Activated naive CD8-positive, alpha-beta T cell treated with anti-CD3 and anti-CD28 coated beads for 36 hours (primary cell): ENCODE data around the gene SLAMF6. TPM values are rescaled to one million over a fixed set of nuclear protein-coding genes. Genes with fewer than 3 reads are reported as not detected.
A peak's percentile ranks its signal among the peaks of the same experiment; 100 is the strongest.
"Not testable (repeated sequence)": the region's sequence is repeated elsewhere in the genome, so short reads cannot be mapped to it uniquely, and the experiment has no call there.

Experiments
- DNase-seq: peaks from one replicate; pipeline ENCODE4 v3.0.0; 2021
- H3K27ac Mint-ChIP-seq: one replicate; pipeline ENCODE4 v1.8.0; 2022; ENCODE audit warnings: mild to moderate bottlenecking, moderate library complexity, mixed read lengths
- H3K27me3 Mint-ChIP-seq: one replicate; pipeline ENCODE4 v1.8.0; 2022; ENCODE audit warnings: mild to moderate bottlenecking, mixed read lengths
- H3K36me3 Mint-ChIP-seq: one replicate; pipeline ENCODE4 v1.8.0; 2021; ENCODE audit warnings: mild to moderate bottlenecking, mixed read lengths
- H3K4me1 Mint-ChIP-seq: one replicate; pipeline ENCODE4 v1.8.0; 2021; ENCODE audit warnings: mixed read lengths
- H3K4me3 Mint-ChIP-seq: one replicate; pipeline ENCODE4 v1.8.0; 2022; ENCODE audit warnings: mild to moderate bottlenecking, moderate library complexity, mixed read lengths
- H3K9me3 Mint-ChIP-seq: one replicate; pipeline ENCODE4 v1.8.0; 2022; ENCODE audit warnings: mixed read lengths
- total RNA-seq, 2 experiments: library from RNA; stranded (reverse); gene quantifications; one replicate each; pipeline ENCODE4 v1.2.3, GENCODE V29; 2021

SLAMF6 gene
- total RNA-seq, 2 experiments from 2014 or later = 46.8 to 48.1 TPM

DNA sequence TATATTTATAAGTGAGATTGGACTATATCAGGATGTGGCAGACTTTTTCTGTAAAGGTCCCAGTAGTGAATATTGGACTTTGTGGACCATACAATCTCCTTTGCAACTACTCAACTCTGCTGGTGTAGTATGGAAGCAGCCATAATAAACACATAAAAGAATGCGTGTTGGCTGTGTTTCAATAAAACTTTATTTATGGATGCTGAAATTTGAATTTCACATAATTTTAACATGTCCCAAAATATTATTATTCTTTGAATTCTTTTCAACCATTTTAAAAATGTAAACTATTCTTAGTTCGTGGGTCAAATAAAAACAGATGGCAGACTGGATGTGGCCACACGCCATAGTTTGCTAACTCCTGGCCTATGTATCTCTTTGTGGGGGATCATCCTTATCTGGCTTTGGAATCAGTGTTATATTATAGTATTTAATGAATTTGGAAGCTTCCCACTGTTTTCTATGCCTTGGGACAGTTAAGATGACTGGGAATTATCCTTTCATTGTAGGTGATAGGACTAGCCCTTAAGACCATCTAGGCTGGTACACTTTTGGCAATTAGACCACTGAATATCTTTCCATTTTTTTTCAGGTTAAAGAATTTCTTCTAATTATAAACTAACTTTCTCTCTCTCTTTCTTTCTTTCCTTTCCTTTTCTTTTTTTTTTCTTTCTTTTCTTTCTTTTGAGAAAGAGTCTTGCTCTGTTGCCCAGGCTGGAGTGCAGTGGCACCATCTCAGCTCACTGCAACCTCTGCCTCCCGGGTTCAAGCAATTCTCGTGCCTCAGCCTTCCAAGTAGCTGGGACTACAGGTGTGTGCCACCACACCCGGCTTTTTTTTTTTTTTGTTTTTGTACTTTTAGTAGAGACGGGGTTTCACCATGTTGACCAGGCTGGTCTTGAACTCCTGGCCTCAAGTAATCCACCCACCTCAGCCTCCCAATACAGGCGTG is 14.9 kb upstream of the SLAMF6 start:
- no peak overlapping the region for H3K4me3 Mint-ChIP-seq
- no peak for DNase-seq
- peaks cover 44% of the 10 kb centered on the region for H3K4me1 Mint-ChIP-seq
- H3K9me3 Mint-ChIP-seq = peaks cover 25% of the 10 kb centered on the region
- no peaks in the 10 kb centered on the region for H3K27me3 Mint-ChIP-seq
- no peak overlapping the region for H3K27ac Mint-ChIP-seq
- H3K36me3 Mint-ChIP-seq = peaks cover 25% of the 10 kb centered on the region

DNA sequence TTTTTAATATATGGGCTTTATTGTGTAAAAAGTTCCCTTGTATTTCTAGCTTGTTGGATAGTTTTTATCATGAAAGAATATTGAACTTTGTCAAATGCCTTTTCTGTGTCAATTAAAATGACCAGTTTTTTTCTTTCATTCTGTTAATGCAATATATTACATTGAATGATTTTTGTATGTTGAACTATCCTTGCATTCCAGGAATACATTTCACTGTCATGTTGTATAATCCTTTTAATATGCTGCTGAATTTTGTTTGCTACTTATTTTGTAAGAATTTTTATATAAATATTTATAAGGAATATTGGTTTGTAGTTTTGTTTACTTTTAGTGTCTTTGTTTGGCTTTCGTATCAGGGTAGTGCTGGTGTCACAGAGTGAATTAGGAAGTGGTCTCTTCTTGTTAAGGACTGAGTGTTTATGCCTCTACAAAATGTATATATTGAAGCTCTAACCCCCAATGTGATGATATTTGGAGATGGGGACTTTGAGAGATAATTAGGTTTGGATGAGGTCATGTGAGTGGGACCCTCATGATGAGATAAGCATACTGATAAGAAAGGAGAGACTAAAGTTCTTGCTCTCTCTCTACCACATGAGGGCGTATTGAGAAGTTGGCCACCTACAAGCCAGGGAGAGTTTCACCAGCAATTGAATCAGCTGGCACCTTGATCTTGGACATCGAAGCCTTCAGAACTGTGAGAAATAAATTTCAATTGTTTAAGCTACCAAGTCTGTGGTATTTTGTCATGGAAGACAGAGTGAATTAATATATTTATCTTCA is 12.0 kb upstream of the SLAMF6 start:
- H3K9me3 Mint-ChIP-seq = peaks cover 27% of the 10 kb centered on the region
- no peaks in the 10 kb centered on the region for H3K27me3 Mint-ChIP-seq
- no peak for DNase-seq
- H3K4me3 Mint-ChIP-seq = no peak overlapping the region
- peaks cover 26% of the 10 kb centered on the region for H3K36me3 Mint-ChIP-seq
- peaks cover 28% of the 10 kb centered on the region for H3K4me1 Mint-ChIP-seq
- H3K27ac Mint-ChIP-seq = no peak overlapping the region

DNA sequence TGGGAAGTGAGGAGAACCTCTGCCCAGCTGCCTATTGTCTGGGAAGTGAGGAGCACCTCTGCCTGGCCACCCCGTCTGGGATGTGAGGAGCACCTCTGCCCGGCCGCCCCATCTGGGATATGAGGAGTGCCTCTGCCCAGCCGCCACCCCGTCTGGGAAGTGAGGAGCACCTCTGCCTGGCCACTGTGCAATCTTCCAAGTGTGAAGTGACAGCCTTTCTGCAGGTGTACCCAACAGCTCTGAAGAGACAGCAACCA is 9.4 kb upstream of the SLAMF6 start:
- peaks cover 29% of the 10 kb centered on the region for H3K4me1 Mint-ChIP-seq
- peaks cover 43% of the 10 kb centered on the region for H3K9me3 Mint-ChIP-seq
- DNase-seq, H3K4me3 Mint-ChIP-seq, H3K27ac Mint-ChIP-seq, H3K27me3 Mint-ChIP-seq: not testable (repeated sequence)
- peaks cover 39% of the 10 kb centered on the region for H3K36me3 Mint-ChIP-seq

DNA sequence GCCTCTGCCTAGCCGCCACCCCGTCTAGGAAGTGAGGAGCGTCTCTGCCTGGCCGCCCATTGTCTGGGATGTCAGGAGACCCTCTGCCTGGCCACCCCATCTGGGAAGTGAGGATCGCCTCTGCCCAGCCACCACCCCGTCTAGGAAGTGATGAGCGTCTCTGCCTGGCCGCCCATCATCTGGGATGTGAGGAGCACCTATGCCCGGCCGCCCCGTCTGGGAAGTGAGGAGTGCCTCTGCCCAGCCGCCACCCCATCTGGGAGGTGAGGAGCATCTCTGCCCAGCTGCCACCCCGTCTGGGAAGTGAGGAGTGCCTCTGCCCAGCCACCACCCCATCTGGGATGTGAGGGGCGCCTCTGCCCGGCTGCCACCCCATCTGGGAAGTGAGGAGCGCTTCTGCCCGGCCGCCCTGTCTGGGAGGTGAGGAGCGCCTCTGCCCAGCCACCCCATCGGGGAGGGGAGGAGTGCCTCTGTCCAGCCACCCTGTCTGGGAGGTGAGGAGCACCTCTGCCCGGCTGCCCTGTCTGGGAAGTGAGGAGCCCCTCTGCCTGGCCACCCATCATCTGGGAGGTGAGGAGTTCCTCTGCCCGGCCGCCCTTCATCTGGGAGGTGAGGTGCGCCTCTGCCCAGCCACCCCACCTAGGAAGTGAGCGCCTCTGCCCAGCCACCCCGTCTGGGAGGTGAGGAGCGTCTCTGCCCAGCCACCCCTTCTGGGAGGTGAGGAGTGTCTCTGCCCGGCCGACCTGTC is 8.9 kb upstream of the SLAMF6 start:
- H3K9me3 Mint-ChIP-seq = peaks cover 46% of the 10 kb centered on the region
- H3K4me1 Mint-ChIP-seq = peaks cover 28% of the 10 kb centered on the region
- DNase-seq, H3K27me3 Mint-ChIP-seq, H3K27ac Mint-ChIP-seq, H3K4me3 Mint-ChIP-seq: not testable (repeated sequence)
- H3K36me3 Mint-ChIP-seq = peaks cover 42% of the 10 kb centered on the region

DNA sequence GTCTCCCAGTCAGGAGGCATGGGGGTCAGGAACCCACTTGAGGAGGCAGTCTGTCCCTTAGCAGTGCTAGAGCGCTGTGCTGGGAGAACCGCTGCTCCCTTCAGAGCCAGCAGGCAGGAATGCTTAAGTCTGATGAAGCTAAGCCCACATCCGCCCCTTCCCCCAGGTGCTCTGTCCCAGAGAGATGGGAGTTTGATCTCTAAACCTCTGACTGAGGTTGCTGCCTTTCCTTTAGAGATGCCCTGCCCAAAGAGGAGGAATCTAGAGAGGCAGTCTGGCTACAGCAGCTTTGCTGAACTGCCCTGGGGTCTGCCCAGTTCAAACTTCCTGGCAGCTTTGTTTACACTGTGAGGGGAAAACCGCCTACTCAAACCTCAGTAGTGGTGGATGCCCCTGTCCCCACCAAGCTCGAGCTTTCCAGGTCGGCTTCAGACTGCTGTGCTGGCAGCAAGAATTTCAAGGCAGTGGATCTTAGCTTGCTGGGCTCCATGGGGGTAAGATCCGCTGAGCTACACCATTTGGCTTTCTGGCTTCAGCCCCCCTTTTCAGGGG is 6.4 kb upstream of the SLAMF6 start:
- H3K27ac Mint-ChIP-seq = peak overlapping the region; percentile 74
- not testable (repeated sequence) for H3K4me3 Mint-ChIP-seq, DNase-seq, H3K27me3 Mint-ChIP-seq
- peaks cover 46% of the 10 kb centered on the region for H3K36me3 Mint-ChIP-seq
- H3K4me1 Mint-ChIP-seq = peaks cover 25% of the 10 kb centered on the region
- H3K9me3 Mint-ChIP-seq = peaks cover 48% of the 10 kb centered on the region

DNA sequence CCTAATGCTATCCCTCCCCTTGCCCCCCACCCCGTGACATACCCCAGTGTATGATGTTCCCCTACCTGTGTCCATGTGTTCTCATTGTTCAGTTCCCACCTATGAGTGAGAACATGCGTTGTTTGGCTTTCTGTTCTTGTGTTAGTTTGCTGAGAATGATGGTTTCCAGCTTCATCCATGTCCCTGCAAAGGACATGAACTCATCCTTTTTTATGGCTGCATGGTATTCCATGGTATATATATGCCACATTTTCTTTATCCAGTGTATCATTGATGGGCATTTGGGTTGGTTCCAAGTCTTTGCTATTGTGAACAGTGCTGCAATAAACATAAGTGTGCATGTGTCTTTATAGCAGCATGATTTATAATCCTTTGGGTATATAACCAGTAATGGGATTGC is 734 bp upstream of the SLAMF6 start:
- H3K27ac Mint-ChIP-seq = peak overlapping the region; percentile 71
- H3K4me1 Mint-ChIP-seq = peaks cover 45% of the 10 kb centered on the region
- not testable (repeated sequence) for DNase-seq, H3K27me3 Mint-ChIP-seq
- H3K36me3 Mint-ChIP-seq = peaks cover 60% of the 10 kb centered on the region
- peaks cover 42% of the 10 kb centered on the region for H3K9me3 Mint-ChIP-seq
- peak overlapping the region; percentile 71 for H3K4me3 Mint-ChIP-seq

DNA sequence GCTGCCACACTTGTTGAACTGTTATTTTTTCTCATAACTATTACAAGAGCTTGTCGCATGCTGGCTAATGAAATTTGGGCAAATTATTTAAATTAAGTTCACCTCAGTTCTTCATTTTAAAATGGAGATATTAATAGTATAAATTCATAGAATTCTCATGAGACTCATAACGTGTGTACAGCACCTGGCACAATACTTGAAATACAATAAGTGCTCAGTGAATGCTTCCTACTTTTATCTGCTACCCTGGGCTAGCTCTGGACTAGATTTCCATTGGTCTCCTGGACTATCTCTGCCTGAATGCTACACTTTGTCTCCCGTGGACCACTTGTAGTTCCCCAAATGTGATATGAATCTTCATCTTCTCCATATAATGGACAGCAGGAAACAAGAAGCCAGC is 919 bp downstream of the SLAMF6 start:
- Mint-ChIP-seq H3K36me3 (peaks cover 61% of the 10 kb centered on the region), H3K27me3 (no peaks in the 10 kb centered on the region), H3K27ac (peak overlapping the region; percentile 97), H3K4me3 (peak overlapping the region; percentile 94), H3K4me1 (peaks cover 56% of the 10 kb centered on the region), H3K9me3 (peaks cover 37% of the 10 kb centered on the region)
- no peak for DNase-seq

DNA sequence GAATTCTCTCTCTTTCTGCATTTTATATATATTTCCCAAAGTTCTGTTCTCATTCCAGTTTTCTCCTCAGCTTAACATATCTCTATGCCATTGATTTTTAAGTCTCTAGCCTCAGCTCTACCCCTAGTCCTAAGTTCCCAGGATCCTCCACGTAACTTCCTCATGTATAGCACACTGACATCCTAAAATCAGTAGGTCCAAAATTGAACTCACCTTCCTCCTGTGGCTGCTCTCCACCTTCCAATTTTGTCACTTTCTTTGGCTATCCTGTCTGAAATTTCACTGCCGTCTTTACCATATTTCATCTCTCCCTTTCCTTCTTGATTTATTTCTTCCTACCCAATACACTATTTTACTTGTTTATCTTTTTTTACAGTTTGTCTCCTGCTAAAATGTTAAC is 1.5 kb downstream of the SLAMF6 start:
- peak overlapping the region; percentile 97 for H3K27ac Mint-ChIP-seq
- peaks cover 61% of the 10 kb centered on the region for H3K36me3 Mint-ChIP-seq
- peaks cover 37% of the 10 kb centered on the region for H3K9me3 Mint-ChIP-seq
- peaks cover 61% of the 10 kb centered on the region for H3K4me1 Mint-ChIP-seq
- no peak for DNase-seq
- H3K4me3 Mint-ChIP-seq = peak overlapping the region; percentile 94
- H3K27me3 Mint-ChIP-seq = no peaks in the 10 kb centered on the region

DNA sequence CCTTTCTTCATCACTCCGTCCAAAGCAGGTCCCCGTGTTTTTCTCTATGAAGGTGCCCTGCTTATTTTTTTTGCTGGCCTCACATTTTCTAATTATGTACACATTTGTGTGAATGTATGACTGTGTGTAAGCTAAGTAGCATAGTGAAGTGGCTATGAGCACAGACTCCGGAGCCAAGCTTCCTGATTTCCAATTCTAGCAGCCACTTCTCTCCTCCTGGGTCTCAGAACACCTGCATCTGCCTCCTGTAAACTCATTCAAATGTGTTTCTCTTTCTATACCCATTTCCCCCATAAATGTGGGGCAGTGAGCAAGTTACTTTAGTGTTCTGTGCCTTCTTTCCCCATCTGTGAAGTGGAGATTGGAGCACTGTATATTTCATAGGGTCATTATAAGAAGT is 2.1 kb downstream of the SLAMF6 start:
- DNase-seq = no peak
- Mint-ChIP-seq H3K4me3 (peak overlapping the region; percentile 94), H3K27ac (peak overlapping the region; percentile 97), H3K4me1 (peaks cover 65% of the 10 kb centered on the region), H3K36me3 (peaks cover 62% of the 10 kb centered on the region), H3K27me3 (no peaks in the 10 kb centered on the region), H3K9me3 (peaks cover 36% of the 10 kb centered on the region)

DNA sequence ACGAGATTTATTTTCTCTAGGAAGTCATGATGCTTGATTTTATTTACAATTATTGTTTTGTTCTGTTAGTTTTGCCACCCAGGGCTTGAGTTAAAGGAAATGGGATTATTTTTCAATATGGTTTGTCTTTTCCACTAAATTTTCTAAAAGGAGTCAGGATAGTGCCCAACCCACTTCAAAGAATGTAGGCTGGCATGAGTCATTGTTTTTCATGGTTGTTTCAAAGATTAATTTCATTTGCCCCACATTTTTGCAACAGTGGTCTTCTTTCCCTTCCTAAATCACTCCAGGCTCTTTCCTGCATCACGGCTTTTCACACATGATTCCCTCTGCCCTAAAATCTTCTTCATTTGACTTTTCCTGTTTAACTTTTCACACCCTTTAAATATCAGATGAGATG is 2.5 kb downstream of the SLAMF6 start:
- H3K9me3 Mint-ChIP-seq = peaks cover 35% of the 10 kb centered on the region
- DNase-seq = no peak
- H3K36me3 Mint-ChIP-seq = peaks cover 64% of the 10 kb centered on the region
- peak overlapping the region; percentile 97 for H3K27ac Mint-ChIP-seq
- H3K27me3 Mint-ChIP-seq = no peaks in the 10 kb centered on the region
- peaks cover 69% of the 10 kb centered on the region for H3K4me1 Mint-ChIP-seq
- H3K4me3 Mint-ChIP-seq = peak overlapping the region; percentile 94

DNA sequence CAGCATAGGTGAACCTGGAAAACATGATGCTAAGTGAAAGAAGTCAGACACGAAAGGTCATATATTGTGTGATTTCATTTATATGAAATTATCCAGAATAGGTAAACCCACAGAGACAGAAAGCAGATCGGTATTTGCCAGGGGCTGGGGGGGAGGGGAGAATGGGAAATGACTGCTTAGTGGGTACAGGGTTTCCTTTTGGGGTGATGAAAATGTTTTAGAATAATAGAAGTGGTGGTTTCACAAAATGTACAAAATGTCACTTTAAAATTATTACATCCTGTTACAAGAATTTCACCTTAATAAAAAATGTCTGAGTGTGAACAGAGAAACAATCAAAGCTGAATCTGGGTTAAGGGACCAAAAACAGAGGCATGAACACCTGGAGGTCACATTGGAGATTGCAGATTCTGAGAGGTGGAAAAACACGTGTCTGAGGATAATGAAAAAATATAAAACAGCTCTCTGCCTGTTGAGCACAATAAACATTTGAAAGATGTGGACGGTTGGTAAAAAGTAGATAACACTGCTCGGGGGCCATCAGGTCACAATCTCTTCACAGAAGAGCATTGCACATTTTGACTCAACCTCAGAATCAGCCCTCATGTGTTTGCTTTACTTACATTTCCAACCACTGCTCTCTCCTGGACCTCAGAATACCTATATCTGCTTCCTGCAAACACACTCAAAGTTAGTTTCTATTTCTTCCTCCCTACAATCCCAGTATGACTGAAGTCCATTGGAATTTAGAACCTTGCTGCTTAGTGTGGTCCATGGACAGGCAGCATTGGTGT is 3.2 kb downstream of the SLAMF6 start:
- H3K36me3 Mint-ChIP-seq = peaks cover 64% of the 10 kb centered on the region
- no peaks in the 10 kb centered on the region for H3K27me3 Mint-ChIP-seq
- peak overlapping the region; percentile 97 for H3K27ac Mint-ChIP-seq

DNA sequence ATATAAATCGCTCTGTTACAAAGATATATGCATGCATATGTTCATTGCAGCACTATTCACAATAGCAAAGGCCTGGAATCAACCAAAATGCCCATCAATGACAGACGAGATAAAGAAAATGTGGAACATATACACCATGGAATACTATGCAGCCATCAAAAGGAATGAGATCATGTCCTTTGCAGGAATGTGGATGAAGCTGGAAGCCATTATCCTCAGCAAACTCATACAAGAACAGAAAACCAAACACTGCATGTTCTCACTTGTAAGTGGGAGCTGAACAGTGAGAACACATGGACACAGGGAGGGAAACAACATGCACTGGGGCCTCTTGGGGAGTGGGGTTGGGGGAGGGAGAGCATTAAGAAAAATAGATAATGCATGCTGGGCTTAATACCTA is 5.5 kb downstream of the SLAMF6 start:
- Mint-ChIP-seq H3K9me3 (peaks cover 40% of the 10 kb centered on the region), H3K4me1 (peaks cover 87% of the 10 kb centered on the region), H3K27ac (peak overlapping the region; percentile 85), H3K4me3 (peak overlapping the region; percentile 19), H3K36me3 (peaks cover 81% of the 10 kb centered on the region)
- H3K27me3 Mint-ChIP-seq, DNase-seq: not testable (repeated sequence)

More for the DNA sequence above, 3.2 kb downstream of the SLAMF6 start:
- DNase-seq = peak; percentile 42
- Mint-ChIP-seq H3K9me3 (peaks cover 31% of the 10 kb centered on the region), H3K4me1 (peaks cover 75% of the 10 kb centered on the region), H3K4me3 (peak overlapping the region; percentile 94)

DNA sequence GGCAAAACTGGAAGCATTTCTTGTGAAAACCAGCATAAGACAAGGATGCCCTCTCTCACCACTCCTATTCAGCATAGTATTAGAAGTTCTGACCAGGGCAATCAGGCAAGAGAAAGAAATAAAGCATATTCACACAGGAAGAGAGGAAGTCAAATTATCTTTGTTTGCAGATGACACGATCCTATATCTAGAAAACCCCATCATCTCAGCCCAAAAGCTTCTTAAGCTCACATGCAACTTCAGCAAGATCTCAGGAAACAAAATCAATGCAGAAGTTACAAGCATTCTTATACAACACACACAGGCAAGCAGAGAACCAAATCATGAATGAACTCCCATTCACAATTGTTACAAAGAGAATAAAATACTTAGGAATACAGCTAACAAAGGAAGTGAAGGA is 7.1 kb downstream of the SLAMF6 start:
- H3K4me3 Mint-ChIP-seq = peak overlapping the region; percentile 36
- not testable (repeated sequence) for DNase-seq, H3K27me3 Mint-ChIP-seq
- H3K9me3 Mint-ChIP-seq = peaks cover 41% of the 10 kb centered on the region
- peaks cover 84% of the 10 kb centered on the region for H3K36me3 Mint-ChIP-seq
- peaks cover 81% of the 10 kb centered on the region for H3K4me1 Mint-ChIP-seq
- H3K27ac Mint-ChIP-seq = peak overlapping the region; percentile 76

DNA sequence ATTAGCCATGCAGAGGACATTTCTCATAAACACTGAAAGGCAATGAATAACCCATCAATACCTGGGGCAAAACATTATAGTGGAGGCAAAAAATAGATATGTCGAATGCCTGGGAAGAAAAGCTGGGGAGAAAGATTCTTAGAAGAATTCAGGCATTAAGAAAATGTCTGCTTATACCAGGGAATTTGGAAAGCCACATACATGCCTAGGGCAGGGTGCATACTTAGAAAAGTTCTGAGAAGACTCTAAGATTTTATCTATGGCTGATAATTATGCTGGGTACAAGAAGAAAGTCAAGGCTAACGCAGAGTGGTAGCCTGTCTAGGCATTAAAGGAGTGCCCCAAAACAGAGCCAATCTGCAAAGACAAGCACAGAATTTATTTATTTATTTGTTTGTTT is 18.4 kb downstream of the SLAMF6 start:
- H3K27ac Mint-ChIP-seq = no peak overlapping the region

More for the DNA sequence above, 18.4 kb downstream of the SLAMF6 start:
- Mint-ChIP-seq H3K36me3 (peaks cover 90% of the 10 kb centered on the region), H3K9me3 (peaks cover 50% of the 10 kb centered on the region), H3K27me3 (no peaks in the 10 kb centered on the region), H3K4me3 (peak overlapping the region; percentile 3), H3K4me1 (peaks cover 40% of the 10 kb centered on the region)
- no peak for DNase-seq
